Endothelial cell (in vitro differentiated cells): ENCODE measurements around the gene C1orf226. TPM values are rescaled to one million over a fixed set of nuclear protein-coding genes. Genes with fewer than 3 reads are reported as not detected.
A peak's percentile ranks its signal among the peaks of the same experiment; 100 is the strongest.
"Not testable (repeated sequence)": the region's sequence is repeated elsewhere in the genome, so short reads cannot be mapped to it uniquely, and the experiment has no call there.

Source experiments
- DNase-seq: peaks from one replicate; pipeline ENCODE4 v3.0.0; 2021; ENCODE audit warnings: low spot score
- H3K27ac Mint-ChIP-seq: one replicate; pipeline ENCODE4 v1.8.0; 2021; ENCODE audit warnings: mixed read lengths, inconsistent platforms; ENCODE audit not compliant: unreplicated experiment
- H3K27me3 Mint-ChIP-seq: one replicate; pipeline ENCODE4 v1.8.0; 2021; ENCODE audit warnings: mild to moderate bottlenecking, moderate library complexity, mixed read lengths, inconsistent platforms; ENCODE audit not compliant: unreplicated experiment
- H3K36me3 Mint-ChIP-seq: one replicate; pipeline ENCODE4 v1.8.0; 2021; ENCODE audit warnings: mild to moderate bottlenecking, low read depth, mixed read lengths, inconsistent platforms; ENCODE audit not compliant: unreplicated experiment
- H3K4me1 Mint-ChIP-seq: one replicate; pipeline ENCODE4 v1.8.0; 2021; ENCODE audit warnings: mild to moderate bottlenecking, mixed read lengths, inconsistent platforms; ENCODE audit not compliant: unreplicated experiment
- H3K4me3 Mint-ChIP-seq: one replicate; pipeline ENCODE4 v1.8.0; 2021; ENCODE audit warnings: mild to moderate bottlenecking, mixed read lengths, inconsistent platforms; ENCODE audit not compliant: unreplicated experiment
- H3K9me3 Mint-ChIP-seq: one replicate; pipeline ENCODE4 v1.8.0; 2021; ENCODE audit warnings: mixed read lengths, inconsistent platforms; ENCODE audit not compliant: unreplicated experiment
- CTCF ChIP-seq: fragments of 200-600 bp; sonication (generic); IDR thresholded peaks from one replicate; pipeline ENCODE4 v1.5.0; 2021; ENCODE audit warnings: antibody characterized with exemption; ENCODE audit not compliant: unreplicated experiment
- total RNA-seq: library from RNA; stranded (reverse); fragmentation: NEBNext Ultra II Directional; extraction: Animal tissue kit (Norgen Biotek cat#: 25700); gene quantifications from one replicate; pipeline ENCODE4 v1.2.1, GENCODE V29; 2021; ENCODE audit not compliant: unreplicated experiment

C1orf226 gene
- total RNA-seq, 1 donor from 2014 or later = 28.2 TPM

- no peak overlapping the region for H3K27ac Mint-ChIP-seq
- TF ChIP-seq CTCF = no peak
- DNase-seq = no peak
Observed at GRCh38 chr1:162343470-162343869, 38.1 kb upstream of the C1orf226 start.

GRCh38 chr1:162347281-162347680 lies 34.2 kb upstream of the C1orf226 start:
- DNase-seq = no peak
- no peak overlapping the region for H3K4me3 Mint-ChIP-seq
- peaks cover 23% of the 10 kb centered on the region for H3K4me1 Mint-ChIP-seq

More at GRCh38 chr1:162343470-162343869, 38.1 kb upstream of the C1orf226 start:
- H3K4me1 Mint-ChIP-seq = peaks cover 3% of the 10 kb centered on the region
- H3K36me3 Mint-ChIP-seq = peaks cover 23% of the 10 kb centered on the region
- H3K9me3 Mint-ChIP-seq = no peaks in the 10 kb centered on the region
- H3K4me3 Mint-ChIP-seq = no peak overlapping the region
- H3K27me3 Mint-ChIP-seq = no peaks in the 10 kb centered on the region

GRCh38 chr1:162349635-162350330 lies 31.7 kb upstream of the C1orf226 start:
- Mint-ChIP-seq H3K36me3 (peaks cover 33% of the 10 kb centered on the region), H3K27ac (peak overlapping the region; percentile 70), H3K4me3 (no peak overlapping the region), H3K9me3 (no peaks in the 10 kb centered on the region), H3K4me1 (peaks cover 48% of the 10 kb centered on the region), H3K27me3 (no peaks in the 10 kb centered on the region)
- DNase-seq = no peak
- no peak for TF ChIP-seq CTCF

More at GRCh38 chr1:162347281-162347680, 34.2 kb upstream of the C1orf226 start:
- no peak for TF ChIP-seq CTCF
- no peak overlapping the region for H3K27ac Mint-ChIP-seq
- no peaks in the 10 kb centered on the region for H3K27me3 Mint-ChIP-seq
- H3K9me3 Mint-ChIP-seq = no peaks in the 10 kb centered on the region
- H3K36me3 Mint-ChIP-seq = peaks cover 29% of the 10 kb centered on the region

- no peaks in the 10 kb centered on the region for H3K9me3 Mint-ChIP-seq
- peaks cover 62% of the 10 kb centered on the region for H3K4me1 Mint-ChIP-seq
- TF ChIP-seq CTCF = no peak
- H3K4me3 Mint-ChIP-seq = no peak overlapping the region
- H3K36me3 Mint-ChIP-seq = peaks cover 45% of the 10 kb centered on the region
- H3K27ac Mint-ChIP-seq = no peak overlapping the region
- no peak for DNase-seq
- no peaks in the 10 kb centered on the region for H3K27me3 Mint-ChIP-seq
Observed at GRCh38 chr1:162351246-162351842, 30.2 kb upstream of the C1orf226 start.

- H3K27me3 Mint-ChIP-seq, DNase-seq, H3K9me3 Mint-ChIP-seq, H3K27ac Mint-ChIP-seq, H3K4me3 Mint-ChIP-seq: not testable (repeated sequence)
- peaks cover 44% of the 10 kb centered on the region for H3K36me3 Mint-ChIP-seq
- peaks cover 65% of the 10 kb centered on the region for H3K4me1 Mint-ChIP-seq
Observed at GRCh38 chr1:162351874-162352273, 29.7 kb upstream of the C1orf226 start.
